ENCODE results near the gene TERT. TPM values are rescaled to one million over a fixed set of nuclear protein-coding genes. Genes with fewer than 3 reads are reported as not detected.

The TERT gene
- total and polyA plus RNA-seq, 2 of the 4 experiments (the other 2 are of a cell fraction), result not detected

DNA sequence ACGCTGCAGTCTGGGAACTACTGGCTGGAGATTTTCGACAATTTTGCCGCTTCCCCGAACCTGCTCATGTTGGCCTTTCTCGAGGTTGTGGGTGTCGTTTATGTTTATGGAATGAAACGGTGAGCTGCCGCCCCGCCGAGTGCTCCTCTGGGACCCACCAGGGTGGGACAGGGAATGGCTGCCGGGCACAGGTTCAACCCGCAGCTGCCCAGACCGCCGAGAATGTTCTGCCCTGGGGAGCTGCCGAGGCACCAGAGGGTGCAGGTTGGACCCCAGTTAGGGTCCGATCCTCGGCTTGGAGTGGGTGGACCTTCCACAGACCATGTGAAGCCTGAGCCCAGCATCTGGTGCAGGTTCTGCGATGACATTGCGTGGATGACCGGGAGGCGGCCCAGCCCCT, 50.6 kb downstream of the TERT start:
- H3K9ac ChIP-seq (ENCODE audit: low read depth, low read length), result no peak overlapping the region
- H2AK5ac ChIP-seq (ENCODE audit: low read depth, low read length), result no peak overlapping the region
- TF ChIP-seq RCOR1 (IDR thresholded peaks at IDR 0.05; ENCODE audit: insufficient replicate concordance, low read length), result no peak
- no peak for TF ChIP-seq POLR2A (IDR thresholded peaks at IDR 0.05; ENCODE audit: low read depth, low read length)
- no peak for TF ChIP-seq RFX5 (IDR thresholded peaks at IDR 0.05; ENCODE audit: low read depth, low read length)
- TF ChIP-seq FOS (IDR thresholded peaks at IDR 0.05; ENCODE audit: low read depth, low read length), result no peak
- no peak overlapping the region for H3K27ac ChIP-seq (ENCODE audit: insufficient read depth, low read length)
- no peaks in the 10 kb centered on the region for H4K20me1 ChIP-seq (ENCODE audit: insufficient read depth, low read length)
- no peak overlapping the region for H3K14ac ChIP-seq (replicated peaks; ENCODE audit: low read depth, low read length)
- WGBS, 2 experiments (ENCODE audit: extremely low coverage in 2 of 2, insufficient read length in 1 of 2), result 60% methylated on average over 8 of the region's 21 CpGs; no CpG with 5 or more reads in 1 of the 2 experiments
- DNase-seq (no peak), ATAC-seq (ENCODE audit: low read depth) (no peak)
- no peak overlapping the region for H2BK5ac ChIP-seq (ENCODE audit: low read depth, low read length, poor library complexity, severe bottlenecking)
- in situ Hi-C loops (cut with MboI; ENCODE audit: low sequenced_read_pairs) (no loop called here), intact Hi-C loops (cut with micrococcal nuclease) (no loop called here), dilution Hi-C loops (cut with HindIII; ENCODE audit: low sequenced_read_pairs, unreplicated experiment) (no loop called here)
- no peak overlapping the region for H3K4me2 ChIP-seq (ENCODE audit: low read depth, low read length)
- H4K91ac ChIP-seq (ENCODE audit: insufficient read depth, low read depth, low read length), result no peak overlapping the region
- H2BK120ac ChIP-seq (ENCODE audit: low read depth, low read length), result no peak overlapping the region
- no peak overlapping the region for H3K56ac ChIP-seq (ENCODE audit: extremely low read depth, insufficient read depth, low read length)
- no peak overlapping the region for H2AFZ ChIP-seq (replicated peaks; ENCODE audit: low read length, poor library complexity)
- no peak overlapping the region for H4K5ac ChIP-seq (ENCODE audit: low read depth, low read length)
- no peaks in the 10 kb centered on the region for H3K36me3 ChIP-seq (ENCODE audit: control insufficient read depth, insufficient read depth, low read length)
- H3K4me3 ChIP-seq (ENCODE audit: insufficient read depth, low read depth, low read length), result no peak overlapping the region
- no peak overlapping the region for H3K18ac ChIP-seq (ENCODE audit: low read depth, low read length)
- H3K23ac ChIP-seq (ENCODE audit: low read depth, low read length), result no peak overlapping the region
- H2BK20ac ChIP-seq (ENCODE audit: low read depth, low read length), result no peak overlapping the region
- H3K79me1 ChIP-seq (ENCODE audit: low read depth in 1 of 2, low read length in 2 of 2), result no peaks in the 10 kb centered on the region
- no peak overlapping the region for H2AK9ac ChIP-seq (replicated peaks; ENCODE audit: low read depth, low read length, poor library complexity)
- H4K8ac ChIP-seq (ENCODE audit: low read depth in 2 of 2, low read length in 2 of 2), result no peak overlapping the region
- no peak overlapping the region for H3K4ac ChIP-seq (ENCODE audit: low read depth, low read length)
- no peak overlapping the region for H2BK15ac ChIP-seq (ENCODE audit: low read depth, low read length)
- BruUV-seq (replicated peaks), result no TSS peak
- H3K4me1 ChIP-seq (ENCODE audit: control insufficient read depth, insufficient read depth, low read length), result no peaks in the 10 kb centered on the region
- no peaks in the 10 kb centered on the region for H3K9me1 ChIP-seq (ENCODE audit: insufficient read depth, low read length)
- H3K27me3 ChIP-seq (ENCODE audit: control insufficient read depth, insufficient read depth, low read length), result peaks cover 5% of the 10 kb centered on the region; the same call in 1 of the 2 replicates
- ChIA-PET CTCF (no interaction called here), POLR2A (ENCODE audit: unreplicated experiment) (no interaction called here)
- no peaks in the 10 kb centered on the region for H3K9me3 ChIP-seq (ENCODE audit: control insufficient read depth, insufficient read depth, low read length)
